ENCODE measurements around the gene FMO4.
"Not testable (repeated sequence)": the region's sequence is repeated elsewhere in the genome, so short reads cannot be mapped to it uniquely, and the experiment has no call there.

GRCh38 chr1:171295383-171295782 lies 18.6 kb upstream of the FMO4 start:
- TF ChIP-seq, protein P1, sequence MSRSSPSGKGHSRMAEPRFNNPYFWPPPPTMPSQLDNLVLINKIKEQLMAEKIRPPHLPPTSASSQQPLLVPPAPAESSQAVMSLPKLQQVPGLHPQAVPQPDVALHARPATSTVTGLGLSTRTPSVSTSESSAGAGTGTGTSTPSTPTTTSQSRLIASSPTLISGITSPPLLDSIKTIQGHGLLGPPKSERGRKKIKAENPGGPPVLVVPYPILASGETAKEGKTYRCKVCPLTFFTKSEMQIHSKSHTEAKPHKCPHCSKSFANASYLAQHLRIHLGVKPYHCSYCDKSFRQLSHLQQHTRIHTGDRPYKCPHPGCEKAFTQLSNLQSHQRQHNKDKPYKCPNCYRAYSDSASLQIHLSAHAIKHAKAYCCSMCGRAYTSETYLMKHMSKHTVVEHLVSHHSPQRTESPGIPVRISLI (CRISPR knock-in tag; IDR thresholded peaks at IDR 0.05; ENCODE audit: borderline replicate concordance) = not testable (repeated sequence)
- not testable (repeated sequence) for TF ChIP-seq GLI4 (CRISPR knock-in tag; IDR thresholded peaks at IDR 0.05; ENCODE audit: borderline replicate concordance); FOXA1 (IDR thresholded peaks at IDR 0.05); FOXA1 (CRISPR knock-in tag; IDR thresholded peaks at IDR 0.05); SMARCC2 (IDR thresholded peaks at IDR 0.05); HNF1A (IDR thresholded peaks at IDR 0.05; ENCODE audit: low read depth); HNF1A (CRISPR knock-in tag; IDR thresholded peaks at IDR 0.05; ENCODE audit: borderline replicate concordance)
- TF ChIP-seq, protein P2, sequence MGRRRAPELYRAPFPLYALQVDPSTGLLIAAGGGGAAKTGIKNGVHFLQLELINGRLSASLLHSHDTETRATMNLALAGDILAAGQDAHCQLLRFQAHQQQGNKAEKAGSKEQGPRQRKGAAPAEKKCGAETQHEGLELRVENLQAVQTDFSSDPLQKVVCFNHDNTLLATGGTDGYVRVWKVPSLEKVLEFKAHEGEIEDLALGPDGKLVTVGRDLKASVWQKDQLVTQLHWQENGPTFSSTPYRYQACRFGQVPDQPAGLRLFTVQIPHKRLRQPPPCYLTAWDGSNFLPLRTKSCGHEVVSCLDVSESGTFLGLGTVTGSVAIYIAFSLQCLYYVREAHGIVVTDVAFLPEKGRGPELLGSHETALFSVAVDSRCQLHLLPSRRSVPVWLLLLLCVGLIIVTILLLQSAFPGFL (CRISPR knock-in tag; IDR thresholded peaks at IDR 0.05) = not testable (repeated sequence)
- TF ChIP-seq, protein P3, sequence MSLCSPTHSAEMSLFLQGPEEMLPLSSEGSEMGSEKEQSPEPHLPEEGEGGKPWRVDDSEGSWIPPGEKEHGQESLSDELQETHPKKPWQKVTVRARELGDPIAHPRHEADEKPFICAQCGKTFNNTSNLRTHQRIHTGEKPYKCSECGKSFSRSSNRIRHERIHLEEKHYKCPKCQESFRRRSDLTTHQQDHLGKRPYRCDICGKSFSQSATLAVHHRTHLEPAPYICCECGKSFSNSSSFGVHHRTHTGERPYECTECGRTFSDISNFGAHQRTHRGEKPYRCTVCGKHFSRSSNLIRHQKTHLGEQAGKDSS (CRISPR knock-in tag; IDR thresholded peaks at IDR 0.05; ENCODE audit: borderline replicate concordance, low read depth) = not testable (repeated sequence)

Data from HepG2 (cell line).